Heart right ventricle (tissue), 16 donors: ENCODE results near the gene DUSP7. TPM values are rescaled to one million over a fixed set of nuclear protein-coding genes. Genes with fewer than 3 reads are reported as not detected.

Experiments
- ATAC-seq, 8 donors: fragments of 200-7000 bp; cut with Tn5 transposase; one replicate each; pipeline ENCODE4 v1.9.1; 2020; ENCODE audit warnings: mild to moderate bottlenecking in 8 of 8, moderate library complexity in 8 of 8, moderate number of reproducible peaks in 1 of 8
- DNase-seq, 2 donors: peaks; one replicate each; pipeline ENCODE4 v3.0.0-alpha.2; 2020
- H3K27ac ChIP-seq, 10 donors: fragments of 200-600 bp; sonication (generic) in 2 of 10; one replicate each; pipeline versions ENCODE4 v1.5.0 to v1.8.0; 2020 to 2022; ENCODE audit warnings: mild to moderate bottlenecking in 3 of 10
- H3K27me3 ChIP-seq, 7 donors: fragments of 200-600 bp; one replicate each; pipeline ENCODE4 v1.8.0; 2021 to 2022; ENCODE audit warnings: mild to moderate bottlenecking in 2 of 7
- H3K36me3 ChIP-seq, 9 donors: fragments of 200-600 bp; sonication (generic) in 1 of 9; one replicate each; pipeline versions ENCODE4 v1.5.0 to v1.8.0; 2020 to 2022; ENCODE audit warnings: mild to moderate bottlenecking in 2 of 9
- H3K4me1 ChIP-seq, 9 donors: fragments of 200-600 bp; sonication (generic) in 1 of 9; one replicate each; pipeline versions ENCODE4 v1.5.0 to v1.8.0; 2020 to 2022; ENCODE audit warnings: mild to moderate bottlenecking in 4 of 9
- H3K4me3 ChIP-seq, 10 donors: fragments of 200-600 bp; sonication (generic) in 2 of 10; one replicate each; pipeline versions ENCODE4 v1.5.0 to v1.8.0; 2020 to 2022; ENCODE audit warnings: mild to moderate bottlenecking in 7 of 10, moderate library complexity in 2 of 10
- H3K9me3 ChIP-seq, 11 donors: fragments of 200-600 bp in 10 of 11; sonication (generic) in 2 of 11; one replicate each; pipeline versions ENCODE4 v1.5.0 to v1.8.0; 2013 to 2022; ENCODE audit warnings: mild to moderate bottlenecking in 2 of 11, control low read depth in 1 of 11, moderate library complexity in 1 of 11
- CTCF ChIP-seq, 9 donors: fragments of 200-600 bp; sonication (generic) in 2 of 9; IDR thresholded peaks; one replicate each; pipeline versions ENCODE4 v1.5.0 to v1.8.0; 2021 to 2022; ENCODE audit warnings: antibody characterized with exemption in 9 of 9, mild to moderate bottlenecking in 5 of 9, moderate library complexity in 1 of 9
- WGBS, 2 donors: extraction: QIAGEN DNeasy Blood & Tissue Kit; methylation state at CpG; one replicate each; pipeline ENCODE4 v1.1.7; 2013; ENCODE audit warnings: inconsistent platforms in 1 of 2; 5-methylcytosine and 5-hydroxymethylcytosine counted together
- intact Hi-C, 10 donors: fragments of 100-400 bp; cut with DNase I; formaldehyde crosslinking; loops; one replicate each; pipeline versions ENCODE4 v1.11.1 to v1.14.2; 2022
- polyA plus RNA-seq, 2 donors: library from polyadenylated mRNA; stranded (reverse); fragments of 200-250 nt; gene quantifications; one replicate each; pipeline ENCODE4 v1.2.3, GENCODE V29; 2013
- total RNA-seq, 10 donors: library from RNA; stranded (reverse); fragmentation: NEBNext Ultra II Directional in 3 of 10; extraction: Animal tissue kit (Norgen Biotek cat#: 25700) in 3 of 10; gene quantifications; one replicate each; pipeline versions ENCODE4 v1.2.1 to v1.2.4, GENCODE V29; 2021 to 2023
- donor health status: Arrhythmogenic right ventricular cardiomyopathy.
- donor health status: ischemic (EF 13 %, LVEDD 7.1; RV severe dilation, severe dysfunction).
- donor health status: healthy with polysubstance abuse.
- donor health status: DM: no; HTN: yes; CAD: no.
- donor health status: DM: no; HTN: no; CAD: no.
- donor health status: ischemic (EF 25% LVEDD 6.9; RV normal size, moderate dysfunction).
- donor health status: ischemic (EF 25% LVEDD 5.7; RV mildly dilated, moderate dysfunction).
- donor health status: healthy.
- donor health status: DM: yes; HTN: yes; CAD: no.
- donor health status: Ischemic cardiomyopathy.
- donor health status: ischemic (EF 35%, LVEDD 5.7; RV mildly dilated, moderate dysfunction).
- donor health status: nonischemic (EF 11% LVEDD 7.7; RV severe dilation, severe dysfunction).
- donor health status: DM: yes; HTN: yes; CAD: no.
- donor health status: PGD.
- donor health status: ischemic (EF 29% LVEDD 5.4; RV normal size, mild dysfunction).
- donor health status: nonischemic (EF 23%, LVEDD 6.1; RV moderate dilation, normal function).

The DUSP7 gene
- total and polyA plus RNA-seq, 12 donors = 10.4 to 29.7 (median 15.8) TPM

DNA sequence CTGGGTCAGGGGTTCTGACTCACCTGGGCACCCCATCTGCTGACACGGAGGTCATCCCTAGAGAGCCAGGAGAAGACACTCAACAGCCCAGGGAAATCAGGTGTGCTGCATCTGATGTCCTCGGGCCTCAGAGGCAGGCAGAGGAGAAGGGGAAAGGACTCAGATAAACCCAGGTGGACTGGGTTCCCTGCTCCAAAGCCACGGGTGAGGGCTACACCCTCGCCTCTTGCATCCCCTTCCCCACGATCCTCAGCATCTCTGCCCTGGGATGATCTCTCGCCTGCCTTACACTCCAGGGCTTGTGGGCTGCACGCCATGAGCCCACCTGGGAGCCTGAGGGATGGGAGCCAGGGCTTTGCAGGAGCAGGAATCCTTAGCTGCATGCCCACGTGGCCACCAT, 8.2 kb upstream of the DUSP7 start:
- Histone ChIP-seq H3K36me3 (no peaks in the 10 kb centered on the region), H3K4me1 (peaks cover 0 to 41% (median 14%) of the 10 kb centered on the region in 9 donors), H3K9me3 (no peaks in the 10 kb centered on the region), H3K27ac (no peak overlapping the region), H3K4me3 (no peak overlapping the region), H3K27me3 (no peaks in the 10 kb centered on the region)
- intact Hi-C loops = no loop called here
- DNase-seq (no peak), ATAC-seq (no peak)
- TF ChIP-seq CTCF (IDR thresholded peaks at IDR 0.05) = no peak
- 90 to 93% methylated on average over 8 of the region's 8 CpGs for WGBS, 2 donors

- DNase-seq = no peak
Observed at GRCh38 chr3:52063026-52063723, 6.8 kb upstream of the DUSP7 start.

DNA sequence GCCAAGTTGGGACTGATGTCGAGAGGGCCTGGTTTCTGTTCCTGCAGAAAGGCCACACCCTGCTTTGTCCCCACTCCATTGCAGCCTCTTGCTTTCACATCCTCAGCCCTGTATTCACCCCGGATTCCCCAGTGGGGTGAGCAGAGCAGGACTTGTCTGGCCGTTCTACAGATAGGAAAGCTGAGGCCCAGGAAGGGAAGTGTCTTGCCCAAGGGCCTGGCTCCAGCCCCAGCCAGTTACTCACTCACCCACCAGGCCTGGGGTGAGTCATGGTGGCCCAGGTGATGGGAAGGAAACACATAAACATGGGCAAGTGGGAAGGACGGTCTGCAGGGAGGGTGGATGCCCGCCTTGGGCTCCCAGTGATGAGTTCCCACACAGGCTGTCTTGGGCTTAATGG, 6.1 kb upstream of the DUSP7 start:
- Histone ChIP-seq H3K36me3 (no peaks in the 10 kb centered on the region), H3K27ac (no peak overlapping the region), H3K27me3 (no peaks in the 10 kb centered on the region), H3K4me3 (no peak overlapping the region), H3K9me3 (no peaks in the 10 kb centered on the region), H3K4me1 (peaks cover 3 to 40% (median 14%) of the 10 kb centered on the region in 9 donors)
- no peak for TF ChIP-seq CTCF (IDR thresholded peaks at IDR 0.05)
- peak in 1 of 8 donors; percentile 45 for ATAC-seq
- WGBS, 2 donors = 57 to 70% methylated on average over 5 of the region's 5 CpGs
- DNase-seq = no peak
- intact Hi-C loops = no loop called here

More at GRCh38 chr3:52063026-52063723, 6.8 kb upstream of the DUSP7 start:
- intact Hi-C loops = no loop called here
- Histone ChIP-seq H3K4me1 (peaks cover 0 to 40% (median 14%) of the 10 kb centered on the region in 9 donors), H3K4me3 (no peak overlapping the region), H3K9me3 (no peaks in the 10 kb centered on the region), H3K27me3 (no peaks in the 10 kb centered on the region), H3K27ac (no peak overlapping the region), H3K36me3 (no peaks in the 10 kb centered on the region)
- ATAC-seq = no peak
- no peak for TF ChIP-seq CTCF (IDR thresholded peaks at IDR 0.05)
- WGBS, 2 donors = 82 to 87% methylated on average over 14 of the region's 14 CpGs

DNA sequence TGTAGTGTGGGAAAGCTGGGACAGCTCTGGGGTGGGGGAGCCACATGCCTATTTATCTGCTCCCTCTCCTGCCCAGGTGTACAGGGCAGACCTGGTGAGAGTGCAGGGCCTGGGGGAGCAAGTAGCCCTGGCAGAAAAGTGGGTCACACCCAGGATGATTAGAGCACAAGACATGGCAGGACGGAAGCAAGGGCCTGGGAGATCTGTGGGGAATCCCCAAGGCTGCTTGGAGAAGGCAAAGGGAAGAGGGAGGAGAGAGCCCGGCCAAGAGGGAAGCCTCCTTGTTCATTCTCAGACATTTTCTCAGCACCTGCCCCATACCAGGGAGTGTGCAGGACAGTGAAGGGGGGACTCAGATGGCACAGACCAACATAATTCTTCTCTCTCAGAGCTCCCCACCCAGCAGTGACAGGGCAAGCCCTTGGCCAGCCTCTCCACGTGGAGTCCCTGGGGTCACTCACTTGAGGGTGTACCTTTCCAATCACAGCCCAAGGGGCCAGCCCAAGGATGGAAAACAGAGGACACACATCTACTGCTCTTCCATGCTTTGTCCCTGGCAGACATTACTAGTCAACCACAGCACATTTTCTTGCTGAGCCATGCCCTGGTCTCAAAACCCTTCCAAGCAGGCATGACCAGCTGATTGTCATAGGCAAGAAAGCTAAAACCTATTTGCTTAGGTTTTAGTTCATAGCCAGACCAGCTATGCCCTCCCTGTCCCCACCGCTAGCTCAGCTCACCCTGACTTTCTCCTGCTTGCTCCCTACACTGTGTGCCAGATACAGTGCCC, 4.9 kb upstream of the DUSP7 start:
- Histone ChIP-seq H3K4me1 (peaks cover 3 to 47% (median 14%) of the 10 kb centered on the region in 9 donors), H3K36me3 (no peaks in the 10 kb centered on the region), H3K9me3 (no peaks in the 10 kb centered on the region), H3K4me3 (no peak overlapping the region), H3K27me3 (no peaks in the 10 kb centered on the region), H3K27ac (no peak overlapping the region)
- ATAC-seq (no peak), DNase-seq (no peak)
- WGBS, 2 donors = 74 to 80% methylated on average over 4 of the region's 4 CpGs
- TF ChIP-seq CTCF (IDR thresholded peaks at IDR 0.05) = no peak
- intact Hi-C loops = no loop called here
